ENCODE results near the gene ADAM12. TPM values are rescaled to one million over a fixed set of nuclear protein-coding genes. Genes with fewer than 3 reads are reported as not detected.

ADAM12 gene
- total and polyA plus RNA-seq, 10 of the 15 experiments (the other 5 are each of a cell fraction or from before 2014, with no cell fraction given): under 0.01 to 0.62 (median 0.04) TPM; not detected in 5

GRCh38 chr10:126084369-126084768 lies 303.9 kb downstream of the ADAM12 start:
- RAD21 ChIA-PET (ENCODE audit: unreplicated experiment): no interaction called here

More at GRCh38 chr10:126084369-126084768, 303.9 kb downstream of the ADAM12 start:
- intact Hi-C loops (cut with micrococcal nuclease; ENCODE audit: unreplicated experiment): no loop called here
- no peak for ATAC-seq
- no peak for TF ChIP-seq BCL11A (IDR thresholded peaks at IDR 0.05; ENCODE audit: low read depth, low read length)
- TF ChIP-seq EZH2 (IDR thresholded peaks at IDR 0.05; ENCODE audit: borderline replicate concordance, control insufficient read depth, low read depth, low read length): no peak
- no peak for TF ChIP-seq SPI1 (IDR thresholded peaks at IDR 0.05; ENCODE audit: borderline replicate concordance, insufficient read depth, low read depth, low read length)
- TF ChIP-seq, protein P1, sequence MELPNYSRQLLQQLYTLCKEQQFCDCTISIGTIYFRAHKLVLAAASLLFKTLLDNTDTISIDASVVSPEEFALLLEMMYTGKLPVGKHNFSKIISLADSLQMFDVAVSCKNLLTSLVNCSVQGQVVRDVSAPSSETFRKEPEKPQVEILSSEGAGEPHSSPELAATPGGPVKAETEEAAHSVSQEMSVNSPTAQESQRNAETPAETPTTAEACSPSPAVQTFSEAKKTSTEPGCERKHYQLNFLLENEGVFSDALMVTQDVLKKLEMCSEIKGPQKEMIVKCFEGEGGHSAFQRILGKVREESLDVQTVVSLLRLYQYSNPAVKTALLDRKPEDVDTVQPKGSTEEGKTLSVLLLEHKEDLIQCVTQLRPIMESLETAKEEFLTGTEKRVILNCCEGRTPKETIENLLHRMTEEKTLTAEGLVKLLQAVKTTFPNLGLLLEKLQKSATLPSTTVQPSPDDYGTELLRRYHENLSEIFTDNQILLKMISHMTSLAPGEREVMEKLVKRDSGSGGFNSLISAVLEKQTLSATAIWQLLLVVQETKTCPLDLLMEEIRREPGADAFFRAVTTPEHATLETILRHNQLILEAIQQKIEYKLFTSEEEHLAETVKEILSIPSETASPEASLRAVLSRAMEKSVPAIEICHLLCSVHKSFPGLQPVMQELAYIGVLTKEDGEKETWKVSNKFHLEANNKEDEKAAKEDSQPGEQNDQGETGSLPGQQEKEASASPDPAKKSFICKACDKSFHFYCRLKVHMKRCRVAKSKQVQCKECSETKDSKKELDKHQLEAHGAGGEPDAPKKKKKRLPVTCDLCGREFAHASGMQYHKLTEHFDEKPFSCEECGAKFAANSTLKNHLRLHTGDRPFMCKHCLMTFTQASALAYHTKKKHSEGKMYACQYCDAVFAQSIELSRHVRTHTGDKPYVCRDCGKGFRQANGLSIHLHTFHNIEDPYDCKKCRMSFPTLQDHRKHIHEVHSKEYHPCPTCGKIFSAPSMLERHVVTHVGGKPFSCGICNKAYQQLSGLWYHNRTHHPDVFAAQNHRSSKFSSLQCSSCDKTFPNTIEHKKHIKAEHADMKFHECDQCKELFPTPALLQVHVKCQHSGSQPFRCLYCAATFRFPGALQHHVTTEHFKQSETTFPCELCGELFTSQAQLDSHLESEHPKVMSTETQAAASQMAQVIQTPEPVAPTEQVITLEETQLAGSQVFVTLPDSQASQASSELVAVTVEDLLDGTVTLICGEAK (IDR thresholded peaks at IDR 0.05; ENCODE audit: borderline replicate concordance): no peak
- TF ChIP-seq EGR1 (IDR thresholded peaks at IDR 0.05; ENCODE audit: borderline replicate concordance in 1 of 2, low read depth in 2 of 2, low read length in 2 of 2): no peak
- no peak for TF ChIP-seq IKZF2 (IDR thresholded peaks at IDR 0.05)
- Histone ChIP-seq H3K9me3 (replicated peaks; ENCODE audit: control insufficient read depth, insufficient read depth, low read length) (no peaks in the 10 kb centered on the region), H3K27ac (ENCODE audit: control insufficient read depth, insufficient read depth) (no peak overlapping the region), H3K27me3 (replicated peaks in 1 of 2; ENCODE audit: control insufficient read depth in 2 of 2, insufficient read depth in 2 of 2, low read length in 1 of 2) (no peaks in the 10 kb centered on the region), H3K4me3 (no peak overlapping the region), H3K79me2 (ENCODE audit: control insufficient read depth, insufficient read depth, low read length) (no peaks in the 10 kb centered on the region), H3K36me3 (ENCODE audit: control insufficient read depth in 2 of 2, insufficient read depth in 2 of 2, low read length in 1 of 2) (no peaks in the 10 kb centered on the region), H4K20me1 (ENCODE audit: control insufficient read depth, insufficient read depth) (no peaks in the 10 kb centered on the region), H3K4me1 (ENCODE audit: control insufficient read depth, insufficient read depth, low read length) (no peaks in the 10 kb centered on the region), H2AFZ (ENCODE audit: control insufficient read depth, low read depth, low read length) (no peak overlapping the region), H3K4me2 (ENCODE audit: control insufficient read depth, insufficient read depth) (no peak overlapping the region), H3K9ac (ENCODE audit: control insufficient read depth, insufficient read depth, low read length) (no peak overlapping the region)
- BruUV-seq (replicated peaks): no TSS peak
- no peak for FAIRE-seq
- in situ Hi-C loops (cut with MboI): no loop called here
- ChIA-PET POLR2A (no interaction called here), SMC1A (ENCODE audit: uncharacterized antibody, unreplicated experiment) (no interaction called here), CTCF (no interaction called here)
- 0% methylated on average over 4 of the region's 4 CpGs for WGBS (ENCODE audit: insufficient coverage, insufficient replicate concordance, low lambda C conversion rate, missing lambda C conversion rate)
- DNase-seq (ENCODE audit: low read depth, low spot score): no peak

Data from GM12878 (cell line).